ENCODE results near the gene PPP1R14B.
A peak's percentile ranks its signal among the peaks of the same experiment; 100 is the strongest.

Gene PPP1R14B

GRCh38 chr11:64281957-64282770 is 35.4 kb upstream of the PPP1R14B start:
- DNase-seq (ENCODE audit: low read depth), result no peak

GRCh38 chr11:64278576-64279190 is 31.9 kb upstream of the PPP1R14B start:
- no peak for DNase-seq (ENCODE audit: low read depth)

- DNase-seq (ENCODE audit: low read depth), result no peak
Observed at GRCh38 chr11:64276653-64277431, 30.1 kb upstream of the PPP1R14B start.

GRCh38 chr11:64275841-64276240 is 29.1 kb upstream of the PPP1R14B start:
- no peak for DNase-seq (ENCODE audit: low read depth)

GRCh38 chr11:64275031-64275800 is 28.5 kb upstream of the PPP1R14B start:
- no peak for DNase-seq (ENCODE audit: low read depth)

GRCh38 chr11:64269540-64270220 is 22.9 kb upstream of the PPP1R14B start:
- peak; percentile 97 for DNase-seq (ENCODE audit: low read depth)

GRCh38 chr11:64268893-64269539 is 22.3 kb upstream of the PPP1R14B start:
- no peak for DNase-seq (ENCODE audit: low read depth)

- DNase-seq (ENCODE audit: low read depth), result no peak
Observed at GRCh38 chr11:64268025-64268892, 21.5 kb upstream of the PPP1R14B start.

- DNase-seq (ENCODE audit: low read depth), result no peak
Observed at GRCh38 chr11:64267207-64267945, 20.6 kb upstream of the PPP1R14B start.

GRCh38 chr11:64266339-64266738 is 19.6 kb upstream of the PPP1R14B start:
- no peak for DNase-seq (ENCODE audit: low read depth)

- DNase-seq (ENCODE audit: low read depth), result no peak
Observed at GRCh38 chr11:64265176-64266160, 18.7 kb upstream of the PPP1R14B start.

- DNase-seq (ENCODE audit: low read depth), result no peak
Observed at GRCh38 chr11:64264371-64264852, 17.7 kb upstream of the PPP1R14B start.

GRCh38 chr11:64263947-64264317 is 17.2 kb upstream of the PPP1R14B start:
- DNase-seq (ENCODE audit: low read depth), result no peak

GRCh38 chr11:64263021-64263946 is 16.5 kb upstream of the PPP1R14B start:
- DNase-seq (ENCODE audit: low read depth), result no peak

- no peak for DNase-seq (ENCODE audit: low read depth)
Observed at GRCh38 chr11:64262271-64263002, 15.7 kb upstream of the PPP1R14B start.

- DNase-seq (ENCODE audit: low read depth), result no peak
Observed at GRCh38 chr11:64261556-64262080, 14.9 kb upstream of the PPP1R14B start.

All from activated T-helper 9 cell treated with anti-CD3 and anti-CD28 coated beads, Interleukin-2, amount 50 U/mL, for 16 hours (primary cell).